C4-2B (cell line): ENCODE results near the gene CEP164.

Experiments used
- H3K27ac ChIP-seq: fragments of 450-650 bp; 2 replicates; pipeline ENCODE4 v1.5.1; 2017
- CTCF ChIP-seq: fragments of 450-650 bp; conservative IDR thresholded peaks from 2 replicates; pipeline ENCODE4 v1.5.1; 2017; ENCODE audit warnings: mild to moderate bottlenecking
- ZFX ChIP-seq: fragments of 450-650 bp; IDR thresholded peaks from 2 replicates; pipeline ENCODE4 v1.6.1; 2017

Gene CEP164

DNA sequence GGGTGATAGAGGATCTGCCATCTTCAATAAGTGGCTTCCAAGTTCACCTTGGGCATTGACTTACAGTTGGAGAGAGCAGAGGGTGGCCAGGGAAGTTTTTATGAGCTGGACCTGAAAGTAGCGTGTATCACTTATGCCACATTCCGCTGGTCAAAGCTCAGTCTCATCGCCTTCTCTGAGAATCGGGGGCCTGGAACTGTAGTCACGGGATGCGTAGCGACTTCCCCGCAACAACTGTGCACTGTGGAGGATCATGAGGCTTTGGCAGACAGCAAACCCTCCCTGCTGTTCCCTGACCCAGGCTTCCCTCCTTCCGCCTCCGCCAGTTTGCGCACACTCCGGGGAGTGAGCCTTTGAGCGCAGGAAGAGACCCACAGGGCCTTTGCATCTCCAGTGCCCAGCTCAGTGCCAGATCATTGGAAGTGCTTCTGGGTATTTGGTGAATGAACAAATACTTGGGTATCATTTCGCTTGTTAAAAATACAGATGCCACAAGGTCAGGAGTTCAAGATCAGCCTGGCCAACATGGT lies 95.5 kb downstream of the CEP164 start:
- H3K27ac ChIP-seq = no peak overlapping the region
- TF ChIP-seq ZFX (no peak), CTCF (no peak)

GRCh38 chr11:117424781-117425180 lies 97.1 kb downstream of the CEP164 start:
- no peak for TF ChIP-seq CTCF
- TF ChIP-seq ZFX = no peak

DNA sequence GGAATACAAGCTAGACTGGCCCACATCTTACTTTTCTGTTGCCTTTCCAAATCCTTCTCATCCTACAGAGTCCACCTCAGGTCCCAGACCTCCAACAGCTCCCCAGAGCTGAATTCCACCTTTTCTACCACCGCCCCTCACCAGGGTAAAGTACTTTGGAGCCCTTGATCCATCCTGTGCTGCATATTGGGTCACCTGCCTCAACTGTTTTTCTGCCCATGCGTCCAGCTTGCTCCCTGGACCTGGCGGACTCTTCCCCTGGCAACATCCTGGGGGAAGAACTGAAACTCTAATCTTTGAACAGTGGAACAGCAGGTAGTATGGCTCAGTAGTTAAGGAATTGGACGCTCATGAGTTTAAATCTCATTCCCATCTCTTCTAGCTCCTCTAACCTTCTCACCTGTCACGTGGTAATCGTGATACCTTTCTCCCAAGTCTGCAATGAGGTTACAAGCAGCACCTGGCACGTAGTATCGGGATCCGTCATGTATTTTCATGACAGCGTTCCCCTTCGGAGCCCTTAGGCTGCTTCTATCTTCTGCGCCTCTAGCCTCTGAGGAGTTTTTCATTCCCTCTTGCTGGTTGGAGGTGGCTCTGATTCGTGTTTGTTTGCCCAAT lies 98.1 kb downstream of the CEP164 start:
- no peak overlapping the region for H3K27ac ChIP-seq
- TF ChIP-seq CTCF = no peak
- no peak for TF ChIP-seq ZFX

More at GRCh38 chr11:117424781-117425180, 97.1 kb downstream of the CEP164 start:
- H3K27ac ChIP-seq = no peak overlapping the region

DNA sequence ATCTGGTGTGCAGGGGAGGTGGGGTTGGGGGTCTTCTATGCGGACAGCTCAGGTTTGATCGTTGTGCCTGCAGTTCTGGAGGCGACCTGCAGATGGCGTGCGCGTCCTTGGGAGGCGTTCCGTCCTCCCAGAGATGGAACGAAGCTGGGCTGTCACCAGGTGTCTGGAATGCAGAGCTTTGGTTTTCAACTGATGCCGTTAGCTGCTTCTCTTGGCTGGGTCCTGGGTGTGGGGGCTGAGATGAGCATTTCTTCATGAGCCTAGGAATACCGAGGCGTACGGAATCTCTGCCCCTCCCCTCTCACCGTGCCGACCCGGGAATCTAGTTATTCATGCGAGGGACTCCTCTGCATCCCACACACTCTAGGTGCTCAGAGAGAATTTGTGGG lies 98.6 kb downstream of the CEP164 start:
- TF ChIP-seq ZFX (no peak), CTCF (peak; percentile 99)
- H3K27ac ChIP-seq = no peak overlapping the region

DNA sequence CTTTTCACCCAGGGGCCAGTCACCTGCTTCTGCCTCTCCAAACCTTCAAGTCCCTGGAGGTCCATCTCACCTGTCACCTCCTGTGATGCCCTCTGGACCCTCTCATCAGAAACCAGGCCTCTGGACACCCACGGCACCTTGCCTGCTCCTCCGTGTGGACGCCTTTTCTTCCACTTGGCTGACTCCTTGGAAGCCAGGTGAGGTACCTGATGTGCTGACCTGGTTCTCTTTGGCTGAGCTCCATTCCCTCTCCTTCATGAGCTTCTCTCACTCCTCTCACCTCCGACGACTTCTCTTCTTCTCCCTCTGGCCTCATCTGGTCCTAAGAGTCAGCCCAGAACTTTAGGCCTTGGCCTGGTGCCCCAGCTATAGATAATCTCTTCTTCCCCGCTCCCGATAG lies 99.3 kb downstream of the CEP164 start:
- H3K27ac ChIP-seq = no peak overlapping the region
- TF ChIP-seq ZFX (no peak), CTCF (no peak)

GRCh38 chr11:117427356-117427874 lies 99.8 kb downstream of the CEP164 start:
- H3K27ac ChIP-seq = no peak overlapping the region
- no peak for TF ChIP-seq CTCF
- no peak for TF ChIP-seq ZFX

DNA sequence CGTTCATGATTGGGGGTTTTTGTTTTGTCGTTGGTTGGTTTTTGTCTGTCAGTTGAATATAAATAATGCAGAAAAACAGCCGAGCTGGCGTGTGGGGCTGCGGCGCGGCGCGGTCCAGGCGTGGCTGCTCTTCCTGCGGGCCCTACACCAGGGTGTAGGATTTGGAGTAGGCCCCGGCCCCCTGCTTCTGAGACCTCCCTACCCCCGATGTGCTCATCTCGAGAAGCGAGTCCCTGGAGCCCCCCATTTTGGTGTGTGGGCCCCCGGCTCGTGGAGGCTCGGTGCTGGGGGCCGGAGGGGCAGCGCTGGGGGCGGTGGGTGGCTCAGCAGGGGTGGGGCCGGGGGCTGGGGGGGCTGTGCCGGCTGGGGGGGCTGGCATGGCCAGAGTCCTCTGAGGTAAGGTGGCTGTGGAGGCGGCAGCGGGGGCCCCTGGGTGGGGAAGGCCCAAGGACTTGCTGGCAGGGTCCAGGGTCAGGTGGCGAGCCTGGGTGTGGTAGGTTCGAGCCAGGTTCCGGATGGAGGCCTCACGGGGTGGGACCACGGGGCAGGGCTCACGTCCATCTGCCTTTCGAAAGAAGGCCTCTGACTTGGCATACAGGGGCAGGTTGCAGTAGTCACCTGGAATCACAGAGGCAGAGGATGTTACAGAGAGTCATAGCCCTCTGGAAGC lies 100.7 kb downstream of the CEP164 start:
- no peak overlapping the region for H3K27ac ChIP-seq
- TF ChIP-seq CTCF (no peak), ZFX (no peak)
